GM10847 (cell line): ENCODE results near the gene SLC29A1.

Source experiments
- POLR2A ChIP-seq: IDR thresholded peaks from 2 replicates; pipeline ENCODE4 v1.6.1; 2011; ENCODE audit not compliant: insufficient read length; ENCODE audit errors: extremely low read depth

SLC29A1 gene

GRCh38 chr6:44273617-44274016, 50.2 kb downstream of the SLC29A1 start:
- no peak for TF ChIP-seq POLR2A

- no peak for TF ChIP-seq POLR2A
These were observed 51.9 kb downstream of the SLC29A1 start for GRCh38 chr6:44275271-44275748.

DNA sequence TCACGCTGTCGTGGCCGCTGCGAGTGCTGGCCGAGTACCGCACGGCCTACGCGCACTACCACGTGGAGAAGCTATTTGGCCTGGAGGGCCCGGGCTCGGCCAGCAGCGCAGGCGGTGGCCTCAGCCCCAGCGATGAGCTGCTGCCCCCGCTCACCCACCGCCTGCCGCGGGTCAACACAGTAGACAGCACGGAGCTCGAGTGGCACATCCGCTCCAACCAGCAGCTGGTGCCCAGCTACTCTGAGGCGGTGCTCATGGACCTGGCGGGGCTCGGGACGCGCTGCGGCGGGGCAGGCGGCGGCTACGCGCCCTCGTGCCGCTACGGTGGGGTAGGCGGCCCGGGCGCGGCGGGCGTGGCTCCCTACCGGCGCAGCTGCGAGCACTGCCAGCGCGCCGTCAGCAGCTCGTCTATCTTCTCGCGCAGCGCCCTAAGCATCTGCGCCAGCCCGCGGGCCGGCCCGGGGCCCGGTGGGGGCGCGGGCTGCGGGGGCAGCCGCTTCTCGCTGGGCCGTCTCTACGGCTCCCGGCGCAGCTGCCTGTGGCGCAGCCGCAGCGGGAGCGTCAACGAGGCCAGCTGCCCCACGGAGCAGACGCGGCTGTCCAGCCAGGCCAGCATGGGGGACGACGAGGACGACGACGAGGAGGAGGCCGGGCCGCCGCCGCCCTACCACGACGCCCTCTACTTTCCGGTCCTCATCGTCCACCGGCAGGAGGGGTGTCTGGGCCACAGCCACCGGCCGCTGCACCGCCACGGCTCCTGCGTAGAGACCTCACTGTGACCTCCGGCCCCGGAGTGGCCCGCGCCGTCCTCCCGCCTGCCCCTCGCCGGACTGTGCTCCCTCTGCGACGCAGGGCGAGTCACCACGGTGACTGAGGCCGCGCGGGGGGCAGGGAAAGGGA, 52.6 kb downstream of the SLC29A1 start:
- no peak for TF ChIP-seq POLR2A

GRCh38 chr6:44276667-44277640, 53.6 kb downstream of the SLC29A1 start:
- TF ChIP-seq POLR2A = no peak

DNA sequence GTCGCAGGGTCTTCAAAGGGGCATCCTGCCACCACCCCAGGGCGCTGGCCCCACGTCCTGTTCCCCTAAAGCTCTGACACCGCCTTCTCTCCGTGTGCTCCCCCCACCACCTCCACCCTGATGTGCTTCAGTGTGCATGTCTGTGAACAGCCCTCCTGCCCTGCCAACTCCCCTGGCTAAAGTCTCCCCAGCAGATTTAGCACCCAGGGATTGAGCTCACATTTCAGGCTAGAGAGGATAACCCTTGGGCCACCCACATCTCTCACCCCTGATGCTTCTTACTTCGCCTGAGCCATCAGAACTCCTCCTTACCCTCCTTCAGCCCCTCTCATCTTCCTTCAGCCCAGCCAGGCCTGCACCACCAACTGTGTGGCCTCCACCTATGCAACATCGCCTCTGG, 54.4 kb downstream of the SLC29A1 start:
- no peak for TF ChIP-seq POLR2A

- no peak for TF ChIP-seq POLR2A
These were observed 54.9 kb downstream of the SLC29A1 start for GRCh38 chr6:44278315-44278714.

- no peak for TF ChIP-seq POLR2A
These were observed 55.6 kb downstream of the SLC29A1 start for GRCh38 chr6:44278774-44279697.
